ENCODE results near the gene NAT16.

DNA sequence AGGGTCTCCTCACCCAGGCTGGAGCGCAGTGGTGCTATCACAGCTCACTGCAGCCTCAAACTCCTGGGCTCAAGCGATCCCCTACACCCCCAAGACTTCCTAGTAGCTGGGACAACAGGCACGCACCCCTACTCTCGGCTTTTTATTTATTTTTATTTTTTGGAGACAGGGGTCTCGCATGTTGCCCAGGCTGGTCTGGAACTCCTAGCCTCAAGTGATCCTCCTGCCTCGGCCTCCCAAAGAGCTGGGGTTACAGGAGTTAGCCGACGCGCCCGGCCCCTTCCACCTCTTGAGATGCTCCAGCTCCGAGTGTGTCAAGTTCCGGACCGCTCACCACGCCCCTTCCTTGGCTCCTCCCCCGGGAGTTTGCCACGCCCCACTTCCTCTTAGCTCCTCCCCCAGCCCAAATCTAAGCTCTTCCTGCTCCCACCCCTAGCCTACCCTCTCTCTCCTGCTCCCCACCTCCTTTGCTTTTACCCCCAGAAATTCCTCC lies 6.3 kb downstream of the NAT16 start:
- no peak for TF ChIP-seq POLR2A (IDR thresholded peaks at IDR 0.05; ENCODE audit: low read depth, low read length)
- no peak for TF ChIP-seq POLR2AphosphoS5 (IDR thresholded peaks at IDR 0.05; ENCODE audit: low read depth, low read length)
- no peak for TF ChIP-seq TAF1 (IDR thresholded peaks at IDR 0.05; ENCODE audit: low read depth, low read length)
- peak; percentile 82 for TF ChIP-seq SPI1 (IDR thresholded peaks at IDR 0.05; ENCODE audit: low read depth, low read length)
- TF ChIP-seq PAX5 (IDR thresholded peaks at IDR 0.05; ENCODE audit: insufficient read depth, low read length, severe bottlenecking) = no peak
